Adrenal gland (tissue), 12 donors: ENCODE data around the gene PDXDC1. TPM values are rescaled to one million over a fixed set of nuclear protein-coding genes. Genes with fewer than 3 reads are reported as not detected.
"Not testable (repeated sequence)": the region's sequence is repeated elsewhere in the genome, so short reads cannot be mapped to it uniquely, and the experiment has no call there.

Experiments
- DNase-seq, 7 donors: peaks; one replicate each; pipeline ENCODE4 v3.0.0-alpha.2; 2019 to 2020
- H3K27ac ChIP-seq, 5 donors: fragments of 200-600 bp; sonication (generic) in 4 of 5; 1 replicate in 3 of 5; 2 replicates in 2 of 5; pipeline versions ENCODE4 v1.5.1 to v1.8.0; 2016 to 2020; ENCODE audit warnings: mild to moderate bottlenecking in 1 of 5
- H3K27me3 ChIP-seq: fragments of 200-600 bp; 2 replicates; pipeline ENCODE4 v1.8.0; 2021
- H3K36me3 ChIP-seq, 2 donors: fragments of 200-600 bp; replicated peaks in 1 of 2; 1 replicate in 1 of 2; 2 replicates in 1 of 2; pipeline versions ENCODE4 v1.5.1 to v1.8.0; 2018 to 2022
- H3K4me1 ChIP-seq, 2 donors: fragments of 200-600 bp; replicated peaks in 1 of 2; 1 replicate in 1 of 2; 2 replicates in 1 of 2; pipeline versions ENCODE4 v1.5.1 to v1.8.0; 2018 to 2021
- H3K4me3 ChIP-seq, 4 donors: fragments of 200-600 bp; sonication (generic) in 3 of 4; one replicate each; pipeline ENCODE4 v1.5.1; 2016 to 2018
- H3K9me3 ChIP-seq, 3 donors: fragments of 200-600 bp; sonication (generic) in 1 of 3; replicated peaks in 1 of 3; 1 replicate in 2 of 3; 2 replicates in 1 of 3; pipeline versions ENCODE4 v1.5.1 to v1.8.0; 2016 to 2021
- POLR2A ChIP-seq, 2 donors: fragments of 450-650 bp; IDR thresholded peaks; one replicate each; pipeline ENCODE4 v1.6.1; 2017; ENCODE audit warnings: antibody characterized with exemption in 2 of 2, mild to moderate bottlenecking in 2 of 2, moderate library complexity in 1 of 2
- WGBS, 4 donors: extraction: QIAGEN DNeasy Blood & Tissue Kit in 2 of 4; methylation state at CpG; one replicate each; pipeline versions ENCODE4 v1.1.5 to v1.1.7; 2013 to 2017; 5-methylcytosine and 5-hydroxymethylcytosine counted together
- intact Hi-C, 2 donors: fragments of 100-400 bp; cut with DNase I; formaldehyde crosslinking; loops; one replicate each; pipeline versions ENCODE4 v1.14.1 to v1.15.0; 2022 to 2023
- polyA plus RNA-seq, 3 donors: library from polyadenylated mRNA; stranded (reverse); fragments of 200-250 nt in 2 of 3; fragments of 350-450 nt in 1 of 3; fragmentation: Illumina TruSeq in 1 of 3; extraction: RNeasy Lipid Tissue Mini Kit (QIAGEN cat#74804) in 1 of 3; gene quantifications; one replicate each; pipeline ENCODE4 v1.2.3, GENCODE V29; 2013 to 2014
- total RNA-seq, 9 donors: library from RNA; depleted of rRNA in 4 of 9; stranded (reverse); fragments of >200 nt in 4 of 9; fragments of 120-200 nt in 1 of 9; fragmentation: NEBNext Ultra II Directional in 1 of 9; extraction: Animal tissue kit (Norgen Biotek cat#: 25700) in 1 of 9; gene quantifications; one replicate each; pipeline versions ENCODE4 v1.1.0 to v1.2.4, GENCODE V29; 2013 to 2023
- TF ChIP-seq, protein P1 (sequence below), 6 experiments: fragments of 450-650 bp in 4 of 6; fragments of 200-600 bp in 2 of 6; sonication (generic) in 1 of 6; IDR thresholded peaks; 1 replicate in 5 of 6; 2 replicates in 1 of 6; pipeline versions ENCODE4 v1.5.1 to v1.8.0; 2016 to 2021; ENCODE audit warnings: antibody characterized with exemption in 6 of 6, mild to moderate bottlenecking in 2 of 6, moderate library complexity in 1 of 6
- donor health status: healthy with polysubstance abuse.
- donor health status: Bipolar disorder and iron deficiency.
- donor health status: DM: yes; HTN: yes; CAD: no.
- donor health status: DM: no; HTN: no; CAD: no.
- donor health status: DM: no; HTN: no; CAD: no.
- donor health status: DM: yes; HTN: yes; CAD: no.

PDXDC1 gene
- total and polyA plus RNA-seq, 12 donors: 38.9 to 81.5 (median 68.2) TPM

DNA sequence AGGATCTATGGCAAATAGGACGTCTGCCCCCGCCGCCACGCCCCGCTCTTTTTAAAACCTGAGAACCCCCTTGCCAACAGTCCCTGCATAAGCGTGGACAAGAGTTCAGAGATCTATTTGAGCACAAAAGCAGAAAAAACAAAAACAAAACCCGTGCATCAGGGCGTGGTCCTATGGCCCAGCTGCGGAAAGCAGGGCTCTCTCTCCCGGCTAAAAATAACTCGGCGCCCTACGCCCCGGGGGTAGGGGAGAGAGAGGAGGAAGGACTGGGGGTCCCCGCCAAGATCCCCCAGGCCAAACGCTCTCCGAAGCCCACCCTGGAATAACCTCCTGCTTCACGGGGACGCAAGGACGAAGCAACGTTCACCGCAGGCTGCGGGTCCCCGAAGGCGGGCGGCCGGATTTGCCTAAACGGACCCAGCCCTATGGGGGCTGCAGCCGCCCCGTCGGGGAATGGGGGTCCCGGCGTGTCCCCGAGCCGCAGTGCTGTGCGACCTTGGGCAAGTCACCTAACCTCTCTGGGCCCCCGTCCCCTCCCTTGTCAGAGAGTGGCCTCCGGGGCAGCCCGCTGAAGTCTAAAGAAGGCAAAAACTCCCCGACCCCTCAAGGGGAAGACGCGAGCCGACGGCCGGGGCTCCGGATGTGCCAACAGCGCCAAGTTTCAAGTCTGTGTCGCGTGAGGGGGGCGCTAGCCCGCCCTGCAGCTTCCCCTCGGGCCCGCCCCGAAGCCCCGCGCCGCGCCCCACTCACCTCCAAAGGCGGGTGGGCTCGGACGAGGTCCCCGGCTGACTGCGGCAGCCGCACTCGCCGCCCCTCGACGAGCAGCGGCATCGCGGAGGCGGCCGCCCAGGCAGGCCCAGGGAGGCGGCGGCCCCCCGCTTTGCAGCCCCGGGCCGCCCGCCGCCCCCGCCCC, 80.6 kb downstream of the PDXDC1 start:
- DNase-seq: peak; percentile 35 to 69 (median 54)
- peak; percentile 21 to 22 for TF ChIP-seq POLR2A (IDR thresholded peaks at IDR 0.05)
- TF ChIP-seq, protein P1, sequence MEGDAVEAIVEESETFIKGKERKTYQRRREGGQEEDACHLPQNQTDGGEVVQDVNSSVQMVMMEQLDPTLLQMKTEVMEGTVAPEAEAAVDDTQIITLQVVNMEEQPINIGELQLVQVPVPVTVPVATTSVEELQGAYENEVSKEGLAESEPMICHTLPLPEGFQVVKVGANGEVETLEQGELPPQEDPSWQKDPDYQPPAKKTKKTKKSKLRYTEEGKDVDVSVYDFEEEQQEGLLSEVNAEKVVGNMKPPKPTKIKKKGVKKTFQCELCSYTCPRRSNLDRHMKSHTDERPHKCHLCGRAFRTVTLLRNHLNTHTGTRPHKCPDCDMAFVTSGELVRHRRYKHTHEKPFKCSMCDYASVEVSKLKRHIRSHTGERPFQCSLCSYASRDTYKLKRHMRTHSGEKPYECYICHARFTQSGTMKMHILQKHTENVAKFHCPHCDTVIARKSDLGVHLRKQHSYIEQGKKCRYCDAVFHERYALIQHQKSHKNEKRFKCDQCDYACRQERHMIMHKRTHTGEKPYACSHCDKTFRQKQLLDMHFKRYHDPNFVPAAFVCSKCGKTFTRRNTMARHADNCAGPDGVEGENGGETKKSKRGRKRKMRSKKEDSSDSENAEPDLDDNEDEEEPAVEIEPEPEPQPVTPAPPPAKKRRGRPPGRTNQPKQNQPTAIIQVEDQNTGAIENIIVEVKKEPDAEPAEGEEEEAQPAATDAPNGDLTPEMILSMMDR (IDR thresholded peaks at IDR 0.05): no peak

DNA sequence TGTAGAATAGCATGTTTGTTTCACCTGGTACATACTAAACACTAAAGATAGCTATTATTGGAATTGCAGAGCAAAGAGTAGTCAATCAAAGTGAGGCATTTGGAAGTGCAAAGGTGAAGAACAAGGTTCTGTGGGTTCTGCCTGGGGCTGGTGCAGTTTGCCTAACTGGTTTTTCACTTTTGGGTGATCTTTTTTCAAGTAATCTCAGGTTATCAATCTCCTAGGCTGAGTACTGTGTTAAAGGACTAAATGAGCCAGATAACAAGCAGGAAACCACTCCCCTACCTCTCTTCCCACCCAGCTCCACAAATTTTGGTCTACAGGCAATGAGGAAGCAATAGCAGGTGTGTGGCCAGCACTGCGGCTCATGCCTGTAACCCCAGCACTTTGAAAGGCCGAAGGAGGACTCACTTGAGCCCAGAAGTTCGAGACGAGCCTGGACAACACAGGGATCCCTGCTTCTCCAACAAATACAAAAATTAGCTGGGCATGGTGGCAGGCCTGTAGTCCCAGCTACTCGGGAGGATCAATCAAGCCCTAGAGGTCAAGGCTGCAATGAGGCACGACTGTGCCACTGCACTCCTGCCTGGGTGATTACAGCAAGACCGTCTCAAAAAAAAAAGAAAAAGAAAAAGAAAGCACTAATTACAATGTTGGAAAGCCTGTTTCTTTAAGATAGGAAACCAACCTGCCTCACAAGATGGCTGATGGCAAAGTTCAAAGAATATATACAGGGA, 83.0 kb downstream of the PDXDC1 start:
- intact Hi-C loops: no loop called here
- TF ChIP-seq POLR2A (IDR thresholded peaks at IDR 0.05): no peak
- TF ChIP-seq, protein P1 (IDR thresholded peaks at IDR 0.05): no peak

More for the DNA sequence above, 80.6 kb downstream of the PDXDC1 start:
- H3K27me3 ChIP-seq: no peaks in the 10 kb centered on the region
- no peaks in the 10 kb centered on the region for H3K9me3 ChIP-seq
- peak overlapping the region; percentile 85 to 98 (median 92) for H3K4me3 ChIP-seq
- WGBS, 4 donors: 2 to 6% (median 4%) methylated on average over 28 to 81 of the region's 81 CpGs
- peaks cover 0 to 4% of the 10 kb centered on the region in 2 donors for H3K4me1 ChIP-seq
- H3K27ac ChIP-seq: peak overlapping the region in 4 of 5 donors; percentile 34 to 85 (median 69)
- H3K36me3 ChIP-seq: peaks cover 0 to 18% of the 10 kb centered on the region in 2 donors
- intact Hi-C loops: no loop called here

DNA sequence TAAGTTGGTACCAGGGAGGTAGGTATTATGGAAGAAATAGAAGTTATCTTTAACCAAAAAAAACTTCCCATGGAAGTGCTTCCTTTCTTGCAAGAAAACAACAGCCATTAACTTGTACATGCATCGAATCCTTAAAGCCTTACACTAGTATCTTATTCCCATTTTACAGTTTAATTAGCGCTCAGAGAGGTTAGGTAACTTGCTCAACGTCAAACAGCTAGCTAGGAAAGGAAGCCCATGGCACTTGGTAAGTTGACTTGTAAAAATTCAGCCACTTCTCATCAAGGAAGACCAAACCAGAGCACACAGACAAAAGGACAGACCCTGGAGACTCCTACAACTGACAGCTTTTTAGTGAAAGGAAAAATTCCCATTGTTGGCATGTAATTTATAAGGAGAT, 84.5 kb downstream of the PDXDC1 start:
- Histone ChIP-seq H3K4me1 (peaks cover 0 to 4% of the 10 kb centered on the region in 2 donors), H3K27me3 (no peaks in the 10 kb centered on the region), H3K36me3 (peaks cover 0 to 50% of the 10 kb centered on the region in 2 donors), H3K9me3 (no peaks in the 10 kb centered on the region), H3K27ac (no peak overlapping the region), H3K4me3 (no peak overlapping the region)
- intact Hi-C loops: no loop called here
- no peak for DNase-seq
- WGBS, 4 donors: 62 to 85% (median 65%) methylated on average over 3 of the region's 3 CpGs
- TF ChIP-seq, protein P1 (IDR thresholded peaks at IDR 0.05): no peak
- no peak for TF ChIP-seq POLR2A (IDR thresholded peaks at IDR 0.05)

More for the DNA sequence above, 83.0 kb downstream of the PDXDC1 start:
- peaks cover 0 to 4% of the 10 kb centered on the region in 2 donors for H3K4me1 ChIP-seq
- DNase-seq: no peak
- no peak overlapping the region for H3K4me3 ChIP-seq
- H3K27me3 ChIP-seq: no peaks in the 10 kb centered on the region
- H3K36me3 ChIP-seq: peaks cover 0 to 39% of the 10 kb centered on the region in 2 donors
- 65 to 71% (median 65%) methylated on average over 7 of the region's 7 CpGs for WGBS, 4 donors
- no peaks in the 10 kb centered on the region for H3K9me3 ChIP-seq
- no peak overlapping the region for H3K27ac ChIP-seq

DNA sequence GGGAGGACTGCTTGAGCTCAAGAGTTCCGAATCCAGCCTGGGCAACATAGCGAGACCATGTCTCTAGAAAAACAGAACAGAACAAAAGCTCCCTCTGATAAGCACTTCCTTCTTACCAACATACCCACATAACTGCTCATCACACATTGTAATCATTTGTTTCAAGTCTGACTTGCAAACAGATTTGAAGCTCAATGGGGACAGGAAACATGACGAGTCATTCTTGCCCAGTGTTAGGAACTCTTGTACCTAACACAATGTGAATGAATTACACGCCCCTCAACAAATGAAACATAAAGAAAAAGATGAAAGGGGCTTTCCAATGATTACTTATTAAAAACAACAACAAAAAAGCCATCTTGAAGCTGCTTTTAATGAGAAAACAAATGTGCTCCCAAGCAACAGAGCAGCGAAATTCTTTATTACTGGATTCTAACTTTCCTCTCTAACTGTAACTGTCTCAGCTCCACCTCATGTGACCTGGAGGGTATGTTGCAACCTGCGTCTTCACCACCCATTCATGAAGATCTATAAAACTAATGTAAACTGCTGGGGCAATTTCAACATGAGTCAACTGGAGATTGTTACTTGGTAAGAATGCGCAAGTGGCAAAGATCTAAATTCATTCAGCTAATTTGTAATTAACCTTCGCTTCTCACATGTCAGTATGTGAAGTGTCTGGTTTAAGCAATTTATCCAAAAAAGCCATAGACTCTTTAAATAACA, 87.4 kb downstream of the PDXDC1 start:
- H3K4me3 ChIP-seq, H3K27me3 ChIP-seq, H3K9me3 ChIP-seq, H3K27ac ChIP-seq, intact Hi-C loops, DNase-seq, H3K4me1 ChIP-seq: not testable (repeated sequence)
- peaks cover 0 to 63% of the 10 kb centered on the region in 2 donors for H3K36me3 ChIP-seq
- WGBS, 4 donors: 87 to 96% (median 91%) methylated on average over 8 of the region's 8 CpGs

DNA sequence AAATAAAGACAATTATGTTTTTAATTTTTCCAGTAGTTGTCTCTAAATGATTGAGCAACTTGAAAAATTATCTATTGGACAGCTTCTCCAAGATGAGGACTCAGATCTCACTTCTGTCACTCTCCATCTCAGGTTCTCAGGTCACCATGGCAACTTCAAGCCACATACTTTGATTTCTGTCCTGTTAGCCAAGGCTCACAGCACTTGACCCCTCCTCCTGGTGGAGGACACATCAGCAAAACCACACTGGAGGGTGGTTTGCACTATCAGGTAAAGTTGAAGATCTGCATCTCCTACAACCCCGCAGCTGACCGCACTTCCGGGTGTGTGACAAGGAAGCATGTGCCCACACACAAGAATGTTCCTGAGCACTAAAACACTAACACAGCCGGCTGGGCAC, 91.1 kb downstream of the PDXDC1 start:
- DNase-seq, H3K4me3 ChIP-seq, intact Hi-C loops, H3K4me1 ChIP-seq, H3K27ac ChIP-seq, H3K9me3 ChIP-seq, H3K27me3 ChIP-seq: not testable (repeated sequence)
- H3K36me3 ChIP-seq: peaks cover 0 to 58% of the 10 kb centered on the region in 2 donors
- WGBS, 4 donors: 88 to 93% (median 89%) methylated on average over 3 to 4 of the region's 4 CpGs; no CpG with 5 or more reads in 1 of the 4 donors

DNA sequence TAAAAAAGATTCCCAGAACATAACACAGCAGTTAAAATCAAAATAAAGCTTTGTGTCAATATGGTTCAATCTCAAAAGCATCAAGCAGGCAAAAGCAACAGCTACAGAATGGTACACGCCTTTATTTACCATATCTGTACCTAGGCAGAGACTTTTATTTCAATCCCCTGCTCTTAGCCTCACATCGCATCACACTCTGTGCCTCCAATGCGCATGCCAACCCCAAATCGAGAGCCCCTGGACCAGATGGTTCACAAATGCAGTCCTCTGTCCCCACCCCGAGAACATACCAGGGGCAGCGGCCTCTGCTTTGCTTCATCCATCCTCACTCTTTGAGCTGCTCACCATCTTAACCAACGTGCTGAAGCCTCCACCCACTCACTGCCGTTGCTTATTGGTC, 91.9 kb downstream of the PDXDC1 start:
- WGBS, 4 donors: 90 to 97% (median 92%) methylated on average over 6 to 8 of the region's 8 CpGs
- DNase-seq, H3K27ac ChIP-seq, H3K4me1 ChIP-seq, H3K27me3 ChIP-seq, H3K4me3 ChIP-seq, intact Hi-C loops, H3K9me3 ChIP-seq: not testable (repeated sequence)
- H3K36me3 ChIP-seq: peaks cover 0 to 52% of the 10 kb centered on the region in 2 donors

DNA sequence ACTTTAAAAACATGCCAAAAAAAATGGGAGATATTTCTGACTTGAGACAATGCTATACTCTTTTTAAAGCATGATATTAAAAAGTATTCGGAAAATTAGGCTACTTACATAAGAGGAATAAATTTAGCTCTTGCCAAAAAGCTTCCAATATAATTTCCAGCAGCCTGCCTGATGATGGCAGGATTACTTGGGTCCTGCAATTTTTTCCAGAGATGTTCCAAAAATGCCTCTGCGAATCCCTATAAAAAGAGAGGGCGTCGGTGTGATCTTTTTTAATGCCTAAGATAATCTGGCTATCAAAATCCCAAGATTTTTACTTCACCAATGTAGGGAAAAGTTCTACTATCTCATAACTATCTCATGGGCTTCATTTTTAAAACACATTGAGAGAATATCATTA, 96.2 kb downstream of the PDXDC1 start:
- H3K9me3 ChIP-seq, DNase-seq, H3K27me3 ChIP-seq, H3K4me3 ChIP-seq, intact Hi-C loops, H3K27ac ChIP-seq: not testable (repeated sequence)
- H3K4me1 ChIP-seq: peaks cover 0 to 12% of the 10 kb centered on the region in 2 donors
- 57 to 71% (median 64%) methylated on average over 4 of the region's 4 CpGs for WGBS, 4 donors
- H3K36me3 ChIP-seq: peaks cover 0 to 55% of the 10 kb centered on the region in 2 donors
